Activated T-cell treated with anti-CD3 and anti-CD28 coated beads for 4 hours (primary cell): Measurements from ENCODE around the gene CXorf58.
"Not testable (repeated sequence)": the region's sequence is repeated elsewhere in the genome, so short reads cannot be mapped to it uniquely, and the experiment has no call there.

Source experiments
- DNase-seq: peaks from one replicate; pipeline ENCODE4 v3.0.0-alpha.2; 2020

Gene CXorf58, protein sequence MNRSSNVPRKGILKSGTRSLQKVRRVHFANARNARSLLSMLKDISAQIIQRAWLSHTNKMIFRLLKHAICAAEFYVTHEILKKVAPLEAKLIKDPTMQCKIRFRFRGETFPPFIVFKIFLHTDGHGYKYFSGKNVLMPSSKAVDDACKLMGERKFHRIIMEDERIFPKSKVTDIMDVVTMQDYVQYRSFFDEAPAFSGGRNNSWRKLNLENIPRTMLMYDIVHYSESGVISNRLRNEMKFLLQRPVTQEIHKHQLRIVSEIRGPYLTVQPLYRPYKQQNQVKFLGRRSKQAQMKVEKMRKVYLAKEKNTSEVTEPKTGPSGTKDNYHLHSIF

DNA sequence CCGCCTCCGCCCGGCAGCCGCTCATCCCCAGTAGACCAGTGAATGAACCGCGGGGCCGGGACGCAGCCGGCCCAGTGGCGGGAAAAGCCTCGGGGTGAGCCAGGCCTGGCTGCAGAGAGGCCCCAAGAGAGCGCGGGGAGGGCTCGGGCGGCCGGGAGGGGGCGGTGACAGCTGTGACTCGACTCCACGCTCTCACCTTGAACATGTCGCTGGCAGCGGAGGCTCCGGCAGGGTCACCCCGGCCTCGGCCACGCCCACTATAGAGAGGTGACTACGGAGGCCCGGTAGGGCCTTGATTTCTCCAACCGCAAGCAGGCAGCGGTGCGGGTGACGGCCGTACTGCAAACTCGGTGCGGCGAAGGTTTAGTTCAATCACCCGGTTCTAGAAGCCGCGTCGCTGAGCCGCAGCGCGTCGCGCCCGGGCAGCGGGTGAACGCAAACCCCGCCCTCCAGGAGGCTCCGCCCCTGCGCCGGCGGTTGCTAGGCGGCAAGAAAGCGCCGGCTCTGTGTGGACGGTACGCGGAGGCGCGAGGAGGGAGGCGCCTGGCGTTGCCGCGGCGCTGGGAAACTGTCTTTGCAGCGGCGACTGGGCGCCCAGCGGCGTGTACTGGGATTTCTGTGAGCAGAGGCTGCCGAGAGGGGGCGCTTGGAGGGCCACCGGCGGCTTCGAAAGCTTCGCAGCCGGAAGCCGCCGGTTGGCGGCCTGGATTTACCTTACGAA lies at the start of gene CXorf58, which contains the start of gene APOO:
Gene CXorf58 (plus strand): TSS at position 509 of the 721 bp plus-strand sequence. CDS start 2,297 bp downstream, outside the sequence.
Gene APOO (minus strand): TSS at position 441 of the 721 bp plus-strand sequence. CDS start 236 bp downstream, at position 205.
- peak; percentile 79 for DNase-seq

DNA sequence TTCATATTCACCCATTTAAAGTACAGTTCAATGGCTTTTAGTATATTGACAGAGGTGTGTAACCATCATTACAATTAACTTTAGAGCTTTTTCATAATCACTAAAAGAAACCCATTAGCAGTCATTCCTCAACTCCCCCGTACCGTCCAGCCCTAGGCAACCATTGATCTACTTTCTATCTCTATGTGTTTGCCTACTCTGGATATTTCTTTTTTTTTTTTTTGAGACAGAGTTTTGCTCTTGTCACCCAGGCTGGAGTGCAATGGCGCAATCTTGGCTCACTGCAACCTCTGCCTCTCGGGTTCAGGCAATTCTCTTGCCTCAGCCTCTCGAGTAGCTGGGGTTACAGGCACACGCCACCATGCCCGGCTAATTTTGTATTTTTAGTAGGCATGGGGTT lies 48.6 kb upstream of the CXorf58 start:
- DNase-seq: not testable (repeated sequence)

DNA sequence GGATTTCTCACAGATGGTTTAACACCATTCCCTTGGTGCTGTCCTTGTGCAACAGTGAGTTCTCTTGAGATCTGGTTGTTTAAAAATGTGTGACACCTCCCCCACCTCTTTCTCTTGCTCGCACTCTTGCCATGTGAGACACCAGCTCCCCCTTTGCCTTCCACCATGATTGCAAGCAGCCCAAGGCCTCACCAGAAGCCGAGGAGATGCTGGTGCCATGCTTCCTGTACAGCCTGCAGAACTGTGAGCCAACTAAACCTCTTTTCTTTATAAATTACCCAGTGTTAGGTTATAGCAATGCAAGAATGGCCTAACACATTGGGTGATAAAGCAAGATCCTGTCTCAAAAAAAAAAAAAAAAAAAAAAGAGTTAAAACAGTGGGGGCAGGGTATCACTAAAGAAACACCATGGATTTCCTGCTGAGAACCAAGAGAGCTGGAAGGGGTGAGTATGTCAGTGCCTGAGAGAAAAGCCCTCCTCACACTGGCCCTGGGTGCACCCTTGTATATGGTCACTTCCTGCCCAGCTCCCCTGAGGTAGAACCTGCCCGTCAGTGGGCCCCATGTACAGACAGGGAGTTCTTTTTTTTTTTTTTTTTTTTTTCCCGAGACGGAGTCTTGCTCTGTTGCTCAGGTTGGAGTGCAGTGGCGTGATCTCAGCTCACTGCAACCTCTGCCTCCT lies 46.5 kb upstream of the CXorf58 start:
- DNase-seq: no peak

DNA sequence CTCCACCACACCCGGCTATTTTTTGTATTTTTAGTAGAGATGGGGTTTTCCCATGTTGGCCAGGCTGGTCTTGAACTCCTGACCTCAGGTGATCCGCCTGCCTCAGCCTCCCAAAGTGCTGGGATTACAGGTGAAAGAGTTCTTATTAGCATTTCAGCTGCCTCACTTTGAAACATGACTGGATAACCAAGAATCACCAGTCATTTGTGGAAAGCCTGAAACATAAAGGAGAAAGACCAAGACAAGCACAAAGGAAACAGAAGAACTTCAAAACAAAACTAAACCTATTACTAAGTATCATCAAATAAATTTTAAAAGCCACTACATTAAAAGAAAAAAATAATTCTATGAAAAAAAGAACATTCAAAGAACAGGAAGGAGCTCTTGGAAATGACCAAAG lies 45.9 kb upstream of the CXorf58 start:
- DNase-seq: not testable (repeated sequence)

DNA sequence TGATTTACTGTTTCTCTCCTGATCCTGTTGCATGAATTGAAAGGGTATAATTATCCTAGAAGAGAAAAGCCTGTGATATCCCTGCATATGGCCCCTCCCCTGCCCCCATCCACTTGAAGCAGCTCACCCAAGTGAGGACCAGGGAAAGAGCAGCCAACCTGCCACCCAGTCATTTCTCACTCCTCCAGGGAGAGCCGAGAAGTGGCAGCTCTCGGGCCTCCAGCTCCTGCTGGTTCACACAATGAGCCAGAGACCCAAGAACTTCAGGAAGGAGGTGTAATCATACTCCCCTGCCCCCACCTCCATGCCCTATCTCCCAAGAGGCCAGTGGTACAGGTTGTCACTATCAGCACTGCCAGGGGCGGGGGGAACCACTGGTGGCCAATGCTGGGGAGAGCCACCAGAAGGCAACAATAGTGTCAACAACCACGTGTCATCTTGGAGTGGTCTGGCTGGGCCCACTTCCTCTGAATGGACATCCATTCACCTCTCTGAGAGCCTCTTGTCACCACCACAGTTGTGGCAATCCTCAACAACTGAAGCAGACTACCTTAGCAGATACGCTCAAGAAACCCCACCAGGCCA lies 43.0 kb upstream of the CXorf58 start:
- DNase-seq: no peak

DNA sequence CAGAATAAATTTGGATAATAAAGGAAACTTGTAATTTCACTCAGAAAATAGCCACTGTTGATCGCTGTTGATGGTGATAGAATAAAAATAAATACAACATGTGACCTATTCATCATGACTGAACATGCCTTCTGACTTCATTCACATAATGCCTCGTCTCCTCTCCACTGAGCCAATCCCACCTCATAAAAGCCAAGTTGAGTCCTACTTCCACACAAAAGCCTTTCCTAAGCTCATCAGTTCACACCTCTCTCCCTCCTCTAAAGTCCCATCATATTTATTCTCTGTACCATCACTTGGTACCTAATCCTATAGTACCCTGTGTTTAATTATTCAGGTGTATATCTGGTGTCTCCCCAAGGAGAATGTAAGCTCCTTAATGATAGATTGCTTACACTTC lies 37.8 kb upstream of the CXorf58 start:
- DNase-seq: no peak

DNA sequence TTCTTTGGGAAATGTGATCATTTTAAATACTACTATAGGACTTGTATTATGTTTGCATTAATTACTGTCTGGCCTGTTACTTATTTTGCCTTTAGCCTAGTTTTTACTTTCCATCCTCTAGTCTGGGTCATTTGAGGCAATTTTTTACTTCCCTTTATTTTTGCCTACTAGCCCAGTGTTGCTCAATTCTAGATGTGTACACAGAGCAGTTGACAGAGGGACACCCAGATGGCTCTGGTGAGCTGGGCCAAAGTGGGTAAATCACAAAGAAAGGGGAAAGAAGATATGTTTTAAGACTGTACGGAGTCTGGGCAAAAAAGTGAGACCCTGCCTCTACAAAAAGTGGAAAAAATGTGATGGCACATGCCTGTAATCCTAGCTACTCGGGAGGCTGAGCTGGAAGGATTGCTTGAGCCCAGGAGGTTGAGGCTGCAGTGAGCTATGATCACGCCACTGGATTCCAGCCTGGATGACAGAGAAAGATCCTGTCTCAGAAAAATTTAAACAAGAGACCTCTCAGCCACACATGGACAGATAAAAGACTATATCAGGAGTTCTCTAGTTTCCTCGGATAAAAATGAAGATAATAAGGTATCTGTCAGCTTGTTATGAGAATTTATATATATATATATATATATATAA lies 35.8 kb upstream of the CXorf58 start:
- DNase-seq: no peak

DNA sequence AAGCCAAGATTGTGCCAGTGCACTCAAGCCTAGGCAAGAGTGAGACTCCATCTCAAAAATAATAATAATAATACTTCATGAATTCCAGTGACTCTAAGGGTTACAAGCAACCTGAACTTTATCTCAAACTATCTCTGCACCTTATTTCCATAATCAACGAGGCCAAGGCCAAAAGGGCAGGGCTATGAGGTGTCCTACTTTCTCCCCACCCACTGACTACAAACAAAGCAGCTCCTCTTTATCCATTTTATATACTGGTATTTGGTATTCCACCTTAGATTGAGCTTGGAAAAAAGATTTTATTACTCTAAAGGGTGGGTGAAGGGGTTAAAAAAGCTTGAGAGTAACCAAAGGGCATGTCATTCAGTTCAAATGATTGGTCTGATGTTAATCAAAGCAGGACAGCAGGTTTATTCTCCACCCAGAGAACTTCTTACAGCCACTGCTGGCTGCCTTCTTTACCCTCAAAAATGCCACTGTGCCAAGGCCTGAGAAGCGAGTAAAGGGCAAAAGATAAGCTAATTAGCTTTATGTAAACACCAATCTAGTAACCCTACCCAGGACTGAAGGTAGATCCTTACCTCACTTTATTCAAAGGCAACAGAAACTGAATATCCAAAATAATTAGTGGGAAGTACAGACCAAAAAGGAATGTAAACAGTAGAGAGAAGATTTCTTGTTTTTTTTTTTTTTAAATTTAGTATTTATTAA lies 28.3 kb upstream of the CXorf58 start:
- DNase-seq: no peak

DNA sequence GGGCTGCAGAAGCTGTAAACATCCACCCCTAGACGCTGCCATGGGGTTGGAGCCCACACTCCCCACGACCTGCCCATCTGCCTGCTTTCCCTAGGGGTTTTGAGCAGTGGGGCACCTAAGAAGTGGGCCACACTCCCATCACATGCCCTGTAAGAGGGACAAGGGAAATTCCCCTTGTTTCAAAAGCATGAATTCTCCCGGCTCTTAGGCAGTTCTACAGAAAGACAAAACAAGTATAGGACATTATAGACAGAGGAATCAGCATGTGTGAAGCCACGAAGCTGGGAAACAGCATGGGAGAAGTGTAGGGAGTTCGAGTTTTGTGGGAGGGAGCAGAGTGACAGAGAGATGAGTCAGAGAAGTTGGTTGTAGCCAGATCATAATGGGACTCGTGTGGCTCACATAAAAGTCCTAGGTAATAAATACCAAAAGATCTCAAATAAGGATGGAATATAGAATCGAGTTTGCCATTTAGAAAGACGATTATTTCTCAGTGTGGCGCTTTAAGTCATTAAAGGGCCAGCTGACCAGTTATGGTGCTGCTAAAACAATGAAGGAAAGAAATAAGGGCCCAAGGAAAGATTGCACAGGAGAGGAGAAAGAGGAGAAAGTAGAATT lies 24.0 kb upstream of the CXorf58 start:
- no peak for DNase-seq

DNA sequence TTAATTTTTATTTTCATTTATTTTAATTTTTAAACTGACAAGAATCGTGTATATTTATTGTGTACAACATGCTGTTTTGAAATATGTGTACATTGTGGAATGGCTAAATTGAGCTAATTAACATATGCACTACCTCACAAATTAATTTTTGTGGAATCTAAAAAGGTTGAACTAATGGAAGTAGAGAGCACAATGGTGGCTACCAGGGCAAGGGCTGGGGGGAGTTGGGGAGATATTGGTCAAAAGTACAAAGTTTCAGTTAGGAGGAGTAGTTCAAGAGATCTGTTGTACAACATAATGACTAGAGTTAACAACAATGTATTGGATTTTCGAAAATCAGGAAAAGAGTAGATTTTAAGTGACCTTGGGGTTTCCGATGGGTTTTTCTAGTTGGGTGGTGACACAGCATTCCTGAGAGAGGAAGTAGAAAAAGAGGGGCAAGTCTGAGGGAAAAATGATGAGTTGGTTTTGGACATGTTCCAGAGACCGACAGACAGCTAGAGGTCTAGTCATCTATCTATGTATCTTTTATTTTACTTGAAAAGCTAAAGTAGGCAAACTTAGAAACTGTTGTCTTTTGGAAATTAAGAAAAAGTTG lies 23.3 kb upstream of the CXorf58 start:
- no peak for DNase-seq

DNA sequence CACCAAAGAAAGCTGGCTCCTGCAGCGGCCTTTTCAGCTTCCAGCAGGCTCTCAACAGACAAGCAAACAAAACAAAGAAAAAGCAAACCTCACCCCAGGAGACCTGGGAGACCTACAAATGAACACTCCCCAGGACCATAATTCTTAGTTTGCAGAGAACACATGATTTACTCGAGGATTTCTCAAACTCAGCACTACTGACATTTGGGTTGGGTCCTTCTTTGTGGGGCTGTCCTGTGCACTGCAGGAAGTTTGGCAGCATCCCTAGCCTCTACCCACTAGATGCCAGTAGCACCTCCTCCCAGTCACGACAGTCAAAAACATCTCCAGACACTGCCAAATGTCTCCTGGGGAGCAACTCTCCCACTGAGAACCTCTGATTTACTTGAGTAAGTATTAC lies 22.0 kb upstream of the CXorf58 start:
- DNase-seq: no peak

DNA sequence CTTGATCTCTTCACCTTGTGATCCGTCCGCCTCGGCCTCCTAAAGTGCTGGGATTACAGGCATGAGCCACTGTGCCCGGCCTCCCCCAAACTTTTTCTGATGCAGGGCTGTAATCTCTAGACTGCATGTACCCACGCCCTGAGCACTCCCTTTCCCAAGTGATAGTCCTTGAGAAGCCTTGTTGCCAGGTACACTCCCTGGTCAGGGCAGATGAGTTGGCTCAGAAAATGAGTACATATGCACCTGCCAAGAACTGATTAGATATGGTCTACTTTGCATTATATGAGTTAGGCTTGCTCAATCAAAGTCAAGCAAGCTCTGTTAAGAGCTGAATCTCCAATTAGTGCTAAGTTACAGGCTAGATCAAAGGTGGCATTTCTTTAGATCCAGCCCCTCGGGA lies 20.4 kb upstream of the CXorf58 start:
- no peak for DNase-seq

DNA sequence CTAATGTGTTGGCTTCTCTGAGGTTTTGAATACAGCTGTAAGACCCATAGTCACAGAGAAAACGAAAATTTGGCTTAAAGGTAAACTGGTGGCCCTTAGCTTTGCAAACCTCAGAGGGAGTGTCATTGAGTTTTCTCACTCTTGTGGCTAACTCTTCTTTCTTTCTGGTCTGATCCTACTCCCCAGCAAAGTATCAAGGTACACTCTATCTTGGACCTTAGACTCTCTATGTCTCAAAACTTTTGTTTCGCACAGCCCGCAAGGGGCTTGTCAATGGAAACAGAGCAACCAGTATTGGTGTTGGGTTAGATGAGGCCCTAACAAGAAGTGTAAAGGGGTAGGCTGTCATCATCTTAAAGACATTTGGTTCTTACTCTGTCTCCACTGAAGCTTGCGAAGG lies 19.9 kb upstream of the CXorf58 start:
- DNase-seq: no peak

DNA sequence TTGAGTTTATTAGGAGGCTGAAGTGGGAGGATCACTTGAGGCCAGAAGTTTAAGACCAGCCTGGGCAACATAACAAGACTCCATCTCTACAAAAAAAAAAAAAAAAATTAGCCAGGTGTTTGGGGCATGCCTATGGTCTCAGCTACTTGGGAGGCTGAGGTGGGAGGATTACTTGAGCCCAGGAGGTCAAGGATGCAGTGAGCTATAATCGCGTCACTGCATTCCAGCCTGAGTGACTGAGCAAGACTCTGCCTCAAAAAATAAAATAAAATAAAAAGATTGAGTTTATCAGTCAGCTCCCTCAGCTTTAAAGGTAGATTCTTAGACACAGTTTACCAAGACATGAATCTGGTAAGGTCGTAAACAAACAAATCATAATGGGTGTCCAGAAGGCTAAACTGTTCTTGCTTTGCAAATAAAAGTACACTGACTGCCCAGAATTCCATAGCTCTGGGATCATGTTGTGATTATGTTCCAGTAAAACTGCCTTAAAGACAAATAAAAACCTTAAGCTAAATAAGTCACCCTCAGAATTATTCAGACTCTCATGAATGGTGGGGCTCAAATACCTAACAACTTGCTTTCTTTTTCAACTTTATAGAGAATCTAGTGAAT lies 18.8 kb upstream of the CXorf58 start:
- no peak for DNase-seq

DNA sequence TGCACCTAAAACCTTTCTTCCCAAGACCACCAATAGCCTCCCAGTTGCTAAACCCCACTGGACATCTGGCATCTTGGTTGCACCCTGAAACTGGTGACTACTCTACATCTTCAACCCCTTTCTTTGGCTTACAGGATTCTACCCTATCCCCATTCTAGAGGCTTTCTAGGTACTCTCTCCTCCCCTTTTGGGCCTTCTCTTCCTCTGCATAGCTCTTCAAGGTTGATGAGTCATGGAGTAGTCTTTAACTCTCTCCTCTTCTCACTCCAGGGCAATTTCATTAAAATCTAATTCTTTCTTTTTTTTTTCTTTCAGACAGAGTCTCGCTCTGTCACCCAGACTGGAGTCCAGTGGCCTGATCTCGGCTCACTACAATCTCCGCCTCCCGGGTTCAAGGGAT lies 16.9 kb upstream of the CXorf58 start:
- no peak for DNase-seq

DNA sequence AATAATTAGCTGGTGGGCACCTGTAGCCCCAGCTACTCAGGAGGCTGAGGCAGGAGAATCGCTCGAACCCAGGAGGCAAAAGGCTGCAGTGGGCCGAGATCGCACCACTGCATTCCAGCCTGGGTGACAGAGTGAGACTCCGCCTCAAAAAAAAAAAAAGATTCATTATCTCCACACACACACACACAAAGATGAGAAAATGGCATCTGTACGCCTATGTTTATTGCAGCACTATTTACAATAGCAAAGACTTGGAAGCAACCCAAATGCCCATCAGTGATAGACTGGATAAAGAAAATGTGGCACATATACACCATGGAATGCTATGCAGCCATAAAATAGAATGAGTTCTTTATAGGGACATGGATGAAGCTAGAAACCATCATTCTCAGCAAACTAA lies 12.8 kb upstream of the CXorf58 start:
- not testable (repeated sequence) for DNase-seq

DNA sequence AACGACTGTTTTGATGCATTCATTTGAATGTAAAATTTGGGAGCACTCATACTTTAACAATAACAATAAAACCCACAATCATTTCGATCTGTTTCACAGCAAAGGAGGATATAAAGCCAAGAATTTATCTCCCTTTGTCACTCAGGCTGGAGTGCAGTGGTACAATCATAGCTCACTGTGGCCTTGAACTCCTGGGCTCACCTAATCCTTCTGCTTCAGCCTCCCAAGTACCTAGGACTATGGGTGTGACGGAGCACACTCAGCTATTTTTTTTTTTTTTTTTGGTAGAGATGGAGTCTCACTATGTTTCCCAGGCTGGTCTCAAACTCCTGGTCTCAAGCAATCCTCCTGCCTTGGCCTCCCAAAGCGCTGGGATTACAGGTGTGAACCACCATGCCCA lies 11.3 kb upstream of the CXorf58 start:
- DNase-seq: not testable (repeated sequence)

DNA sequence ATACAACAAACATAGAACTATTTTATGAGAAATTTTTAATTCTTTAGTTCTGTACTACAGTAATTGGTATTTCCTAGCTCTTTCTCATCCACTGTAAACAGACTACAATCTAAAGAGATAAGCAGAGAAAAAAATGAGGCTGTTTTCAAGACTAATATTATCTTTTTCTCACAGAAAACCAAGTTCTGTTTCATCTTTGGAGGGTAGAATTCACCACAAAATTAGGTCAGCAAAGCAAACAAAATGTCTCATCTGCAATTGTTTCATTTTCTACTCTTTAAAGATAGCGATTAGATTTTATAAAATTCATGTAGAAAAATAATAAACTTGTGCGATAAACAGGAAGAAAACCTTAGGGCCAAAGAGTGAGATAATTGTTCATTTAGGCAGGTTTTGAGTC lies 10.8 kb upstream of the CXorf58 start:
- no peak for DNase-seq

DNA sequence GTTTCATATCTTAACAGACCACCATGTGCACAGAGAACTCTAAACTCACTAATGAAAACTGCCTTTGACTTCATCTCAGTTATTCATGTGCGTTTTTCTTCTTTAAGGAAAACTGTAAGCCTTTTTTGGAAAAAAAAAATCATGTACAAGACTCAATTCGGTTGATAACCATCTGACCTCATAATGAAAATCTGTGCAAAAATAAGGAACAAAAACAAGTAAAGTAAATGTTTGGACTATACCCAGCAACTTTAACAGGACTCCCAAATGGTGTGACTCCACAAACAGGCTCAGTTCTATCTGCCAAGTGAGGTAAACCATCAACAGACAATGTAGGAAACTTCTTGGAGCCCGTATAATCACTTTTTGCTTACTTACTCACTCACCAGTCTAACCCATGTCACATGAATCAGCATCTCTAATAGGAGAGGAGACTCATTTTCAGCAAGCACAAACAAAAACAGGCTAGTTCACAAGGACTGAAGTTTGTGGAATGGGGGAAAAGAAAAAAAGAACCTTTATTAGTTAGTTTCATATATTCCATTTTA lies 9.3 kb upstream of the CXorf58 start:
- DNase-seq: no peak

DNA sequence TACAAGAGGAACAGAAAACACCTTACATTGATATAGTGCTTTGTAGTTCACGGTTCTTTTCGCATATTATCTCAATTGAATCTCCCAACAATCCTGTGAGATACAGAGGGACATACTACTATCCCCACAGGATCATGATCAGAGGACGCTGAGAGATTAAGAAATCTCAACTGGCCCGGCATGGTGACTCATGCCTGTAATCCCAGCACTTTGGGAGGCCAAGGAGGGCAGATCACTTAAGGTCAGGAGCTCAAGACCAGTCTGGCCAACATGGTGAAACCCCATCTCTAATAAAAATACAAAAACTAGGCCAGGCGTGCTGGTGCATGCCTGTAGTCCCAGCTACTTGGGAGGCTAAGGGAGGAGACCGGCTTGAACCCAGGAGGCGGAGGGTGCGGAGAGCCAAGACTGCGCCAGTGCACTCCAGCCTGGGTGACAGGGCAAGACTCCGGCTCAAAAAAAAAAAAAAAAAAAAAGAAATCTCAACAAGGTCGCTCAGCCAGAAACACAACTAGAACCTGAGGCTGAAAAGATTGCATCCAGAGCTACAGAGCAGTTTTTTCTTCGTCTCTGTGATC lies 7.5 kb upstream of the CXorf58 start:
- DNase-seq: no peak
